Neutrophil (primary cell): ENCODE results near the gene SCFD2.
"Not testable (repeated sequence)": the region's sequence is repeated elsewhere in the genome, so short reads cannot be mapped to it uniquely, and the experiment has no call there.

Source experiments
- H3K27ac ChIP-seq: fragments of 200-600 bp; sonication (generic); 2 replicates; pipeline ENCODE4 v1.5.1; 2016; ENCODE audit warnings: mild to moderate bottlenecking, moderate library complexity
- H3K27me3 ChIP-seq: fragments of 200-600 bp; sonication (generic); 2 replicates; pipeline ENCODE4 v1.6.0; 2016; ENCODE audit warnings: mild to moderate bottlenecking
- H3K36me3 ChIP-seq: fragments of 200-600 bp; sonication (generic); 2 replicates; pipeline ENCODE4 v1.5.1; 2017
- H3K4me1 ChIP-seq, 2 experiments: fragments of 200-600 bp in 1 of 2; sonication (generic) in 1 of 2; 1 replicate in 1 of 2; 2 replicates in 1 of 2; pipeline versions ENCODE4 v1.5.1 to v1.6.1; 2013 to 2016; ENCODE audit warnings: low read depth in 1 of 2, low read length in 1 of 2, mild to moderate bottlenecking in 1 of 2, moderate library complexity in 1 of 2; ENCODE audit not compliant: control insufficient read depth in 1 of 2, insufficient read depth in 1 of 2
- H3K4me3 ChIP-seq, 2 experiments: fragments of 200-600 bp in 1 of 2; sonication (generic) in 1 of 2; 1 replicate in 1 of 2; 2 replicates in 1 of 2; pipeline ENCODE4 v1.5.1; 2013 to 2016; ENCODE audit warnings: low read depth in 1 of 2, low read length in 1 of 2, mild to moderate bottlenecking in 1 of 2, moderate library complexity in 1 of 2
- H3K9me3 ChIP-seq: fragments of 200-600 bp; sonication (generic); 2 replicates; pipeline ENCODE4 v1.5.1; 2016
- TF ChIP-seq, protein P1 (sequence below): fragments of 200-600 bp; sonication (generic); IDR thresholded peaks from 2 replicates; pipeline ENCODE4 v1.5.1; 2016; ENCODE audit warnings: antibody characterized with exemption

SCFD2 gene

DNA sequence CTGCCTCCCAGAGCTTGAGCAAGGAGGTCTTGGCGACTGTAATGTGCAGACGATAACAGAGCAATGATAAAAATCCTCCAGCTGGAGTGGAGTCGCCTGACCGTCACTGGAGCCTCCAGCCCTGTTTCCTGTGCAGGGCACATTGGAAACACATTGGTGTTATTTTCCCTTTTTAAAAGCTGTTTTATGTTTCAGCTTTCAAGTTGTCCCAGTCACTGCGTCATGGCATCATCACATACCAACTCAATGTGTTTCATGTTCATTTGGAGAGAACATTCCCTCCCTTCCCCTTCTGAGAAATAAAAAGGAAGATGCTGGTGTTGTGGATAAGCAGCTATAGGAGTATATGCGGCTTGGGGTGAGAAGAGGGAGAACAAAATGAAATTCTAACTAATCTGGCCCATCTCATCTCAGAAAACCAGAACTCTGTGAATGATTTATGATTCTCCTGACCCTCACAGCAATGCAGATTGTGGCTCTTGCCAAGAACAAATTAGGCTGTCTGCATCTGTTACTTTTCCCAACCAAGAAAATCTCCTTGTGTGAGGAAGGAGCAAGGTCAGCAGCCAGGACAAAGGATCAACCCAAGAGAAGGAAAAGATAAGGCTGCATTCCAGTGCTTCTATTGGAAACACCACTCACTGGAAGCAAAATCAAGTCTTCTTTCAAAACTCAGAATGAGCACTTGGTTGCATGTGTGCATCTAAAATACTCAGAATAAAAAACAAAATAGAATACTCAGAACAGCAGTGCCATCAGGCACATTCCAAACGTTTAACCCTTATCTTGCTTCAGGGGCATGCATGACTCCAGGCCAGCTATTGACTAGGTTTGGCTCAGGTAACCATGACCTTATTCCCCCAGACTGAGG is 369.4 kb downstream of the SCFD2 start:
- Histone ChIP-seq H3K4me1 (no peaks in the 10 kb centered on the region), H3K9me3 (no peaks in the 10 kb centered on the region), H3K27me3 (no peaks in the 10 kb centered on the region), H3K27ac (no peak overlapping the region), H3K36me3 (no peaks in the 10 kb centered on the region), H3K4me3 (no peak overlapping the region)
- TF ChIP-seq, protein P1, sequence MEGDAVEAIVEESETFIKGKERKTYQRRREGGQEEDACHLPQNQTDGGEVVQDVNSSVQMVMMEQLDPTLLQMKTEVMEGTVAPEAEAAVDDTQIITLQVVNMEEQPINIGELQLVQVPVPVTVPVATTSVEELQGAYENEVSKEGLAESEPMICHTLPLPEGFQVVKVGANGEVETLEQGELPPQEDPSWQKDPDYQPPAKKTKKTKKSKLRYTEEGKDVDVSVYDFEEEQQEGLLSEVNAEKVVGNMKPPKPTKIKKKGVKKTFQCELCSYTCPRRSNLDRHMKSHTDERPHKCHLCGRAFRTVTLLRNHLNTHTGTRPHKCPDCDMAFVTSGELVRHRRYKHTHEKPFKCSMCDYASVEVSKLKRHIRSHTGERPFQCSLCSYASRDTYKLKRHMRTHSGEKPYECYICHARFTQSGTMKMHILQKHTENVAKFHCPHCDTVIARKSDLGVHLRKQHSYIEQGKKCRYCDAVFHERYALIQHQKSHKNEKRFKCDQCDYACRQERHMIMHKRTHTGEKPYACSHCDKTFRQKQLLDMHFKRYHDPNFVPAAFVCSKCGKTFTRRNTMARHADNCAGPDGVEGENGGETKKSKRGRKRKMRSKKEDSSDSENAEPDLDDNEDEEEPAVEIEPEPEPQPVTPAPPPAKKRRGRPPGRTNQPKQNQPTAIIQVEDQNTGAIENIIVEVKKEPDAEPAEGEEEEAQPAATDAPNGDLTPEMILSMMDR = no peak

- H3K36me3 ChIP-seq = no peaks in the 10 kb centered on the region
- TF ChIP-seq, protein P1 = no peak
- no peaks in the 10 kb centered on the region for H3K9me3 ChIP-seq
- H3K27ac ChIP-seq = no peak overlapping the region
- no peak overlapping the region for H3K4me3 ChIP-seq
- H3K4me1 ChIP-seq = no peaks in the 10 kb centered on the region
- no peaks in the 10 kb centered on the region for H3K27me3 ChIP-seq
These were observed 370.4 kb downstream of the SCFD2 start for GRCh38 chr4:52995360-52996030.

DNA sequence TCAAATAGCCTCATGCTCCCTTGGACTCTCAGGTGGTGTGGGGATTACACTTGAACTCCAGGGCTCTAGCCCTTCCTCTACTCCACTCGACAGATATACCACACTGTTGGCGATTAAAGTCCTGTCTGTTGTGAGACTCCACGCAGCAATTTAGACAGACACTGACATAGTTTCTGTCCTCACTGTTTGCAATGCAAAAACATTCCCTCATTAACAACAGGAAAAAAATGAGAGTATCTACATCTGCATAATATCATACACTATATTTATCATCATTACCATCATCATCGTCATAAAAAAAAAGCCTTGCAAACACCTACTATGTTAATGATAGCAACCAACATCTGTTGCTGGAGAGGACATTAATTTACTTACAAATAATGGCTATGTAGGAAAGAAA is 371.3 kb downstream of the SCFD2 start:
- H3K4me3 ChIP-seq = no peak overlapping the region
- no peaks in the 10 kb centered on the region for H3K36me3 ChIP-seq
- H3K4me1 ChIP-seq = no peaks in the 10 kb centered on the region
- no peaks in the 10 kb centered on the region for H3K27me3 ChIP-seq
- H3K27ac ChIP-seq = no peak overlapping the region
- TF ChIP-seq, protein P1 = no peak
- H3K9me3 ChIP-seq = no peaks in the 10 kb centered on the region

- Histone ChIP-seq H3K27me3 (no peaks in the 10 kb centered on the region), H3K27ac (no peak overlapping the region), H3K9me3 (no peaks in the 10 kb centered on the region), H3K4me3 (no peak overlapping the region), H3K36me3 (no peaks in the 10 kb centered on the region), H3K4me1 (no peaks in the 10 kb centered on the region)
- TF ChIP-seq, protein P1 = no peak
These were observed 372.1 kb downstream of the SCFD2 start for GRCh38 chr4:52993771-52994170.

GRCh38 chr4:52992551-52992950 is 373.3 kb downstream of the SCFD2 start:
- H3K4me3 ChIP-seq, H3K36me3 ChIP-seq, H3K4me1 ChIP-seq, H3K27ac ChIP-seq, H3K9me3 ChIP-seq, H3K27me3 ChIP-seq: not testable (repeated sequence)

GRCh38 chr4:52991472-52991871 is 374.4 kb downstream of the SCFD2 start:
- no peak overlapping the region for H3K4me3 ChIP-seq
- H3K27me3 ChIP-seq = no peaks in the 10 kb centered on the region
- H3K4me1 ChIP-seq = no peaks in the 10 kb centered on the region
- H3K9me3 ChIP-seq = no peaks in the 10 kb centered on the region
- no peak overlapping the region for H3K27ac ChIP-seq
- TF ChIP-seq, protein P1 = no peak
- H3K36me3 ChIP-seq = no peaks in the 10 kb centered on the region
